ENCODE results near the gene PKNOX2.
A peak's percentile ranks its signal among the peaks of the same experiment; 100 is the strongest.

The PKNOX2 gene

GRCh38 chr11:125426818-125427528 is 262.4 kb downstream of the PKNOX2 start:
- Histone ChIP-seq H3K79me2 (ENCODE audit: control insufficient read depth, low read length) (no peaks in the 10 kb centered on the region), H3K9me3 (ENCODE audit: control insufficient read depth, insufficient read depth, low read length) (no peaks in the 10 kb centered on the region), H3K4me2 (ENCODE audit: low read length) (no peak overlapping the region), H3F3A (ENCODE audit: control insufficient read depth, insufficient read depth) (no peaks in the 10 kb centered on the region), H3K27ac (ENCODE audit: low read depth, low read length) (no peak overlapping the region), H3K27me3 (ENCODE audit: control insufficient read depth, low read length) (no peaks in the 10 kb centered on the region; the same call in 1 of the 2 replicates), H3K4me3 (ENCODE audit: low read length) (no peak overlapping the region), H3K9me2 (replicated peaks; ENCODE audit: control insufficient read depth, low read length) (no peaks in the 10 kb centered on the region), H3K4me1 (ENCODE audit: control insufficient read depth, low read length) (peaks cover 6% of the 10 kb centered on the region), H3K36me3 (ENCODE audit: control insufficient read depth, low read length) (no peaks in the 10 kb centered on the region), H4K20me1 (ENCODE audit: control insufficient read depth, insufficient read depth, low read depth, low read length) (no peaks in the 10 kb centered on the region)
- no peak for TF ChIP-seq EZH2phosphoT487 (IDR thresholded peaks at IDR 0.05; ENCODE audit: borderline replicate concordance, low read length)
- TF ChIP-seq CTCF (IDR thresholded peaks at IDR 0.05; ENCODE audit: low read depth, low read length, poor library complexity, severe bottlenecking): no peak

GRCh38 chr11:125428486-125429173 is 264.1 kb downstream of the PKNOX2 start:
- TF ChIP-seq EZH2phosphoT487 (IDR thresholded peaks at IDR 0.05; ENCODE audit: borderline replicate concordance, low read length) (no peak), CTCF (IDR thresholded peaks at IDR 0.05; ENCODE audit: low read depth, low read length, poor library complexity, severe bottlenecking) (no peak)
- no peaks in the 10 kb centered on the region for H3K9me2 ChIP-seq (replicated peaks; ENCODE audit: control insufficient read depth, low read length)
- no peaks in the 10 kb centered on the region for H3K36me3 ChIP-seq (ENCODE audit: control insufficient read depth, low read length)
- H3K4me1 ChIP-seq (ENCODE audit: control insufficient read depth, low read length): peaks cover 6% of the 10 kb centered on the region
- H3K4me2 ChIP-seq (ENCODE audit: low read length): no peak overlapping the region
- no peaks in the 10 kb centered on the region for H3K79me2 ChIP-seq (ENCODE audit: control insufficient read depth, low read length)
- H3F3A ChIP-seq (ENCODE audit: control insufficient read depth, insufficient read depth): no peaks in the 10 kb centered on the region
- H3K27ac ChIP-seq (ENCODE audit: low read depth, low read length): no peak overlapping the region
- H4K20me1 ChIP-seq (ENCODE audit: control insufficient read depth, insufficient read depth, low read depth, low read length): no peaks in the 10 kb centered on the region
- H3K9me3 ChIP-seq (ENCODE audit: control insufficient read depth, insufficient read depth, low read length): no peaks in the 10 kb centered on the region
- H3K4me3 ChIP-seq (ENCODE audit: low read length): no peak overlapping the region
- no peaks in the 10 kb centered on the region; the same call in 1 of the 2 replicates for H3K27me3 ChIP-seq (ENCODE audit: control insufficient read depth, low read length)

- Histone ChIP-seq H3K4me2 (ENCODE audit: low read length) (no peak overlapping the region), H3K36me3 (ENCODE audit: control insufficient read depth, low read length) (no peaks in the 10 kb centered on the region)
Observed at GRCh38 chr11:125429174-125429707, 264.7 kb downstream of the PKNOX2 start.

More at GRCh38 chr11:125429174-125429707, 264.7 kb downstream of the PKNOX2 start:
- Histone ChIP-seq H3K4me3 (ENCODE audit: low read length) (no peak overlapping the region), H3K79me2 (ENCODE audit: control insufficient read depth, low read length) (no peaks in the 10 kb centered on the region), H3K27me3 (ENCODE audit: control insufficient read depth, low read length) (no peaks in the 10 kb centered on the region; the same call in 1 of the 2 replicates), H3F3A (ENCODE audit: control insufficient read depth, insufficient read depth) (no peaks in the 10 kb centered on the region), H3K9me2 (replicated peaks; ENCODE audit: control insufficient read depth, low read length) (no peaks in the 10 kb centered on the region), H3K9me3 (ENCODE audit: control insufficient read depth, insufficient read depth, low read length) (no peaks in the 10 kb centered on the region), H4K20me1 (ENCODE audit: control insufficient read depth, insufficient read depth, low read depth, low read length) (no peaks in the 10 kb centered on the region), H3K4me1 (ENCODE audit: control insufficient read depth, low read length) (peaks cover 6% of the 10 kb centered on the region), H3K27ac (ENCODE audit: low read depth, low read length) (no peak overlapping the region)
- TF ChIP-seq CTCF (IDR thresholded peaks at IDR 0.05; ENCODE audit: low read depth, low read length, poor library complexity, severe bottlenecking) (peak; percentile 90), EZH2phosphoT487 (IDR thresholded peaks at IDR 0.05; ENCODE audit: borderline replicate concordance, low read length) (no peak)

Measured in DOHH2 (cell line).